ENCODE results near the gene GADD45B. TPM values are rescaled to one million over a fixed set of nuclear protein-coding genes. Genes with fewer than 3 reads are reported as not detected.
"Not testable (repeated sequence)": the region's sequence is repeated elsewhere in the genome, so short reads cannot be mapped to it uniquely, and the experiment has no call there.

GADD45B gene
- total and polyA plus RNA-seq, 3 experiments from 2014 or later = 51.1 to 90.7 (median 53.7) TPM

DNA sequence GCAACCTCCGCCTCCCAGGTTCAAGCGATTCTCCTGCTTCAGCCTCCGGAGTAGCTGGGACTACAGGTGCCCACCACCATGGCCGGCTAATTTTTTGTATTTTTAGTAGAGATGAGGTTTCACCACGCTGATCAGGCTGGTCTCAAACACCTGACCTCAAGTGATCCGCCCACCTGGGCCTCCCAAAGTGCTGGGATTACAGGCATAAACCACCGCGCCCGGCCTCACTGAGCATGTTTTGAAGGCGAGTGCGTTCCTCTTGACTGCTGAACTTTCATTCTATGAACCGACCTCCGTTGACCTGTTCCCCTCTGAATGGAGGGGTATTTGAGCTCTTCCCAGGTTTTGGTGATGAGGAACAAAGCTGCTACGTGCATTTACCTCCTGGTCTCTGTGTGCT, 17.5 kb downstream of the GADD45B start:
- H3K9me3 ChIP-seq (ENCODE audit: low read length); H3K27ac ChIP-seq (ENCODE audit: low read depth, low read length); H3K36me3 ChIP-seq (ENCODE audit: insufficient read depth, low read length); DNase-seq; H3K9me3 Mint-ChIP-seq; H3K4me3 ChIP-seq (ENCODE audit: low read length); H3K36me3 Mint-ChIP-seq: not testable (repeated sequence)
- Histone ChIP-seq H3K4me1 (ENCODE audit: insufficient read depth, low read length) (peaks cover 26% of the 10 kb centered on the region), H3K27me3 (ENCODE audit: insufficient read depth, low read length, poor library complexity, severe bottlenecking) (peaks cover 16% of the 10 kb centered on the region)
- ChIA-PET POLR2A (interaction anchor here (0.8 to 5.2 kb wide), 2 partner anchors 16 to 68 kb away, joined by 4 to 47 read pairs; partner anchors contain the start of gene GADD45B), CTCF (interaction anchor here (1.2 kb wide), 1 partner anchor 10 kb away, joined by 3 read pairs; no protein-coding TSS in a partner anchor)
- H3K27me3 Mint-ChIP-seq = peaks cover 25 to 26% of the 10 kb centered on the region in 2 donors
- H3K4me1 Mint-ChIP-seq = peaks cover 16 to 43% (median 22%) of the 10 kb centered on the region in 3 donors
- peak overlapping the region in 2 of 8 donors; percentile 1 to 33 for H3K27ac Mint-ChIP-seq
- peak overlapping the region in 6 of 7 donors; percentile 58 to 80 (median 78) for H3K4me3 Mint-ChIP-seq

DNA sequence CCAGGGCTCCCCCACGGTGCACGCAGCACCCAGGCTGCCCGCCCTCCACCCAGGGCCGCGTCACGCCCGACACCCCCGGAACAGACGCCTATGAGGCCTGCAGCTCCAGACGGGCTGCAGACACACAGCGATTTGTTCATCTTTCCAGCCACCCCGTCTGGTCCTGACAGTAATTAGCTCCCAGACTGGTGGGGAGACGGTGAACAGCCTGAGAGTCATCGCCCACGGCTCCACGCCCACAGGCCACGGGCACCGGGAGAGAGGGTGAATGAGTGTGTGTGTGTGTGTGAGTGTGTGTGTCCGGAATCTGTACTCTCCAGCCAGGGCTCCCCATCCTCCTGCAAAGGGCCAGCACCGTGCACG, 18.1 kb downstream of the GADD45B start:
- Histone ChIP-seq H3K27ac (ENCODE audit: low read depth, low read length) (no peak overlapping the region), H3K36me3 (ENCODE audit: insufficient read depth, low read length) (no peaks in the 10 kb centered on the region), H3K4me3 (ENCODE audit: low read length) (peak overlapping the region; percentile 77), H3K9me3 (ENCODE audit: low read length) (no peaks in the 10 kb centered on the region), H3K27me3 (ENCODE audit: insufficient read depth, low read length, poor library complexity, severe bottlenecking) (peaks cover 16% of the 10 kb centered on the region), H3K4me1 (ENCODE audit: insufficient read depth, low read length) (peaks cover 26% of the 10 kb centered on the region)
- Mint-ChIP-seq H3K4me1 (peaks cover 16 to 41% (median 18%) of the 10 kb centered on the region in 3 donors), H3K27ac (peak overlapping the region in 3 of 8 donors; percentile 27 to 66 (median 34)), H3K27me3 (peaks cover 25 to 26% of the 10 kb centered on the region in 2 donors), H3K9me3 (no peaks in the 10 kb centered on the region), H3K4me3 (peak overlapping the region; percentile 74 to 84 (median 80)), H3K36me3 (no peaks in the 10 kb centered on the region)
- POLR2A ChIA-PET = interaction anchor here (5.2 kb wide), 1 partner anchor 17 kb away, joined by 47 read pairs; the partner anchor contains the start of gene GADD45B
- DNase-seq = peak in 1 of 5 donors; percentile 12
- CTCF ChIA-PET = no interaction called here

DNA sequence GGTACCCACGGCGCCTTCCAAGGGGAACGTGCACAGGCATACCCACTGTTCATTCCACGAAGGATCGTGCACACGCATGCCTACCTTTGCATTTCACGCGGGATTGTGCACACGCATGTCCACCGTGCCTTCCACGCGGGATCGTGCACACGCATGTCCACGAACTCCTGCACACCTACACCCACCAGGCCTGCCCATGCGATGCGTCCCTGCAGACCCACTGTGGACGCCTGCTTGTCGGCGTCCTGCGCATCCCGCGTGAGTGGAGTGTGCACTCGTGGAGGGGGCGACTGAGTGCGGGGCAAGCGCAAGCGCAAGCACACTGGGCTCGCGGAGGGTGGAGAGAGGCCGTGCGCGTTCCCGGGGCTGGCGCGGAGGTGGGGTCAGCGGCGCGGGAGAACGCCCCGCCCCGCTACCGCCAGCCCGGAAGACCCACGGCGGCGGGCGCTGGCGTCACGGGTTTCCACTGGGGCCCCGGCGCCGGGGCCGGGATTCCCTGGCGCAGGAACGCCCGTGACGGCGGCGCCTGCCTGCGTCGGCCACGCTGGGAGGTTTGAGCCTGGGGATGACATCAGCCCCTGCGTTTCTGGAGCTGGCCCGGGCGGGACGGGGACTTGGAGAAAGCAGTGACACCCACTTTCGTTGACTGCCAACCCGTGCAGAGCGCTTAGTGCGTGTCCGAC, 18.7 kb downstream of the GADD45B start:
- H3K9me3 ChIP-seq (ENCODE audit: low read length) = no peaks in the 10 kb centered on the region
- H3K27me3 Mint-ChIP-seq = peaks cover 23% of the 10 kb centered on the region in 2 donors
- ChIA-PET POLR2A (interaction anchor here (0.7 to 5.2 kb wide), 5 partner anchors 9 to 58 kb away, joined by 3 to 47 read pairs (median 4); partner anchors contain the start of gene GADD45B), CTCF (interaction anchor here (0.8 to 1.8 kb wide), 4 partner anchors 9 to 84 kb away, joined by 3 to 6 read pairs (median 5); partner anchors contain the start of gene GADD45B)
- H3K36me3 Mint-ChIP-seq = no peaks in the 10 kb centered on the region
- H3K9me3 Mint-ChIP-seq = no peaks in the 10 kb centered on the region
- H3K36me3 ChIP-seq (ENCODE audit: insufficient read depth, low read length) = no peaks in the 10 kb centered on the region
- peaks cover 12% of the 10 kb centered on the region for H3K27me3 ChIP-seq (ENCODE audit: insufficient read depth, low read length, poor library complexity, severe bottlenecking)
- peak overlapping the region; percentile 43 for H3K27ac ChIP-seq (ENCODE audit: low read depth, low read length)
- H3K4me1 ChIP-seq (ENCODE audit: insufficient read depth, low read length) = peaks cover 23% of the 10 kb centered on the region
- peak overlapping the region; percentile 77 for H3K4me3 ChIP-seq (ENCODE audit: low read length)
- DNase-seq = peak; percentile 45 to 71 (median 61)
- H3K4me1 Mint-ChIP-seq = peaks cover 14 to 41% (median 15%) of the 10 kb centered on the region in 3 donors
- peak overlapping the region in 6 of 8 donors; percentile 10 to 66 (median 60) for H3K27ac Mint-ChIP-seq
- peak overlapping the region; percentile 74 to 87 (median 80) for H3K4me3 Mint-ChIP-seq

DNA sequence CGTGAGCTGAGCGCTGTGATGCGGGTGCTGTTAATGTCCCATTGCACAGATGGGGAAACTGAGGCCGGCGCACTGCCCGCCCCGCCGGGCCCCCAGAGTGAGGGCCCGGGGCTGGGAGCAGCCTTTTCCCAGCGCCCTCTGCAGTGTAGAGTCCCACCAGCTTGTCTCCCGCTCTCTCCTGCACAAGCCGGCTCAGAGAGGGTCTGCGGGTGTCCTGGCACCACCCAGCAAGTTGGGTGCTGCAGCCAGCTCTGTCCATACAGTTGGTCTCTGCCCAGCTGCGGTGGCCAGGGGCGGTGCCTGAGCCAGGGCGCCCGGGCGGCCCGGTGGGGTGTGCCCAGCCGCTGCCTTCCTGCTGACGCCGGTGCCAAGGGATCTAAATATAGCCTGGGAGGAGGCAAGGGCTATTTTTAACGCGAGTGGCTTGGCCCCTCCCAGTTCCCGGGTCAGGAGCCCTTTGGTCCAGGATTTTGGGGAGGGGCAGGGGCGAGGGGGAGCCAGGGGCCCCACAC, 19.3 kb downstream of the GADD45B start:
- peaks cover 19% of the 10 kb centered on the region for H3K4me1 ChIP-seq (ENCODE audit: insufficient read depth, low read length)
- DNase-seq = peak in 2 of 5 donors; percentile 16 to 27
- no peaks in the 10 kb centered on the region for H3K9me3 ChIP-seq (ENCODE audit: low read length)
- POLR2A ChIA-PET = interaction anchor here (0.7 to 5.2 kb wide), 5 partner anchors 8 to 58 kb away, joined by 3 to 47 read pairs (median 4); partner anchors contain the start of gene GADD45B
- Mint-ChIP-seq H3K27me3 (peaks cover 18 to 20% of the 10 kb centered on the region in 2 donors), H3K4me1 (peaks cover 11 to 37% (median 12%) of the 10 kb centered on the region in 3 donors), H3K4me3 (peak overlapping the region; percentile 56 to 87 (median 73)), H3K9me3 (no peaks in the 10 kb centered on the region), H3K27ac (peak overlapping the region in 3 of 8 donors; percentile 60 to 66 (median 65)), H3K36me3 (no peaks in the 10 kb centered on the region)
- no peaks in the 10 kb centered on the region for H3K36me3 ChIP-seq (ENCODE audit: insufficient read depth, low read length)
- peak overlapping the region; percentile 77 for H3K4me3 ChIP-seq (ENCODE audit: low read length)
- CTCF ChIA-PET = interaction anchor here (0.8 to 1.8 kb wide), 4 partner anchors 8 to 83 kb away, joined by 3 to 6 read pairs (median 5); partner anchors contain the start of gene GADD45B
- peaks cover 9% of the 10 kb centered on the region for H3K27me3 ChIP-seq (ENCODE audit: insufficient read depth, low read length, poor library complexity, severe bottlenecking)
- H3K27ac ChIP-seq (ENCODE audit: low read depth, low read length) = peak overlapping the region; percentile 43

DNA sequence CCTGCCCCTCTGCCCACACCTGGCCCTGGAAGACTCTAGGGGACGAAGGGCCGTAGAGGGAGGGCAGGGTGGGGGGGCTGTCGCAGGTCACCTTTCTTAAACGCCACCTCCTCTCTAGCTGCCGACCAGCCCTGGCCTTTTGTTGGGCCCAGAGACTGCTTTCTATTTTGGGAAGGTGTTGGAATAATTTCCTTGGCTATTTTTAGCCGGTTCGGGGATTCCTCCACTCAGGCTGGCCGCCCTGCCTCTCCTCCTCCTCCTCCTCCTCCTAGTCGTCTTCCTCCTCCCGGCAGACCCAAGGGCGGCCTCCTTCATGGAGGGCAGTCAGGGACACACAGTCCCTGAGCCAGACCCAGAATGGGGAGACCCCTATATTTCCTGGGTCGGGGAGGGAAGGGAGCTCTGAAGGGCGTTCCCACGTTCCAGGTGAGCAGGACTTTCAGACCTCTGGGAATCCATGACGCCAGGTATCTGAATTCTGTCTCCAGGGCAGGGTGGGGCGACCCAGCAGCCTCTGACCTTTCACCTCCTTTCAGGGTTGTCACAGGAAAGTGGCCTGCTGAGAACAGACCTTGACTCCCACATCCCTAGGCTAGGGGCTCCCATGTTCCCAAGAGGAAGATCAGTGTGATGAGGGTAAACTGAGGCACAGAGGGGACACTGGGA, 19.9 kb downstream of the GADD45B start:
- Histone ChIP-seq H3K4me1 (ENCODE audit: insufficient read depth, low read length) (peaks cover 19% of the 10 kb centered on the region), H3K27ac (ENCODE audit: low read depth, low read length) (no peak overlapping the region), H3K27me3 (ENCODE audit: insufficient read depth, low read length, poor library complexity, severe bottlenecking) (peaks cover 7% of the 10 kb centered on the region), H3K9me3 (ENCODE audit: low read length) (no peaks in the 10 kb centered on the region), H3K36me3 (ENCODE audit: insufficient read depth, low read length) (no peaks in the 10 kb centered on the region), H3K4me3 (ENCODE audit: low read length) (no peak overlapping the region)
- CTCF ChIA-PET = interaction anchor here (0.8 to 1.8 kb wide), 4 partner anchors 8 to 83 kb away, joined by 3 to 6 read pairs (median 5); partner anchors contain the start of gene GADD45B
- Mint-ChIP-seq H3K4me3 (peak overlapping the region; percentile 59 to 78 (median 66)), H3K36me3 (no peaks in the 10 kb centered on the region), H3K9me3 (no peaks in the 10 kb centered on the region), H3K27me3 (peaks cover 17 to 18% of the 10 kb centered on the region in 2 donors), H3K4me1 (peaks cover 11 to 37% (median 12%) of the 10 kb centered on the region in 3 donors), H3K27ac (peak overlapping the region in 4 of 8 donors; percentile 35 to 84 (median 64))
- DNase-seq = no peak
- POLR2A ChIA-PET = interaction anchor here (5.2 kb wide), 1 partner anchor 19 kb away, joined by 47 read pairs; the partner anchor contains the start of gene GADD45B

DNA sequence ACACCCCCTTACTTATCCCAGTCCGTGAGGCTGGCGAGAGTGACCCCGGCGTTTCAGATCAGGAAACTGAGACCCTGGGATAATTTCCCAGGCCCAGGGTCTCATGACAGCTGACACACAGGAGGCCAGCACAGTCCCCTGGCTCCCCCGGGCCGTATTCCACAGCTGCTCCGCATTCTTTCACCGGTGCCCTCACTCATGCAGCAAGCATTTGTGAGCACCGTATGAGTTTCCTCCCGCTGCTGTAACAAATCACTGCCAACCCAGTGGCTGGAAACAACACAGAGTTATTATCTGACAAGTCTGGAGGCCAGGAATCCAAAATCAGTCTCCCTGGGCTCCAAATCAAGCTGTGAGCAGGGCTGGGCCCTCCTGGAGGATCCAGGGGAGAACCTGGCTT, 21.3 kb downstream of the GADD45B start:
- Histone ChIP-seq H3K27me3 (ENCODE audit: insufficient read depth, low read length, poor library complexity, severe bottlenecking) (no peaks in the 10 kb centered on the region), H3K27ac (ENCODE audit: low read depth, low read length) (no peak overlapping the region), H3K4me1 (ENCODE audit: insufficient read depth, low read length) (peaks cover 19% of the 10 kb centered on the region), H3K4me3 (ENCODE audit: low read length) (no peak overlapping the region), H3K36me3 (ENCODE audit: insufficient read depth, low read length) (no peaks in the 10 kb centered on the region), H3K9me3 (ENCODE audit: low read length) (no peaks in the 10 kb centered on the region)
- H3K4me3 Mint-ChIP-seq = peak overlapping the region in 2 of 7 donors; percentile 30 to 59
- peaks cover 9 to 12% of the 10 kb centered on the region in 2 donors for H3K27me3 Mint-ChIP-seq
- peaks cover 11 to 31% (median 12%) of the 10 kb centered on the region in 3 donors for H3K4me1 Mint-ChIP-seq
- no peaks in the 10 kb centered on the region for H3K36me3 Mint-ChIP-seq
- DNase-seq = no peak
- POLR2A ChIA-PET = interaction anchor here (5.2 kb wide), 1 partner anchor 20 kb away, joined by 47 read pairs; the partner anchor contains the start of gene GADD45B
- CTCF ChIA-PET = no interaction called here
- H3K27ac Mint-ChIP-seq = peak overlapping the region in 1 of 8 donors; percentile 66
- H3K9me3 Mint-ChIP-seq = no peaks in the 10 kb centered on the region

DNA sequence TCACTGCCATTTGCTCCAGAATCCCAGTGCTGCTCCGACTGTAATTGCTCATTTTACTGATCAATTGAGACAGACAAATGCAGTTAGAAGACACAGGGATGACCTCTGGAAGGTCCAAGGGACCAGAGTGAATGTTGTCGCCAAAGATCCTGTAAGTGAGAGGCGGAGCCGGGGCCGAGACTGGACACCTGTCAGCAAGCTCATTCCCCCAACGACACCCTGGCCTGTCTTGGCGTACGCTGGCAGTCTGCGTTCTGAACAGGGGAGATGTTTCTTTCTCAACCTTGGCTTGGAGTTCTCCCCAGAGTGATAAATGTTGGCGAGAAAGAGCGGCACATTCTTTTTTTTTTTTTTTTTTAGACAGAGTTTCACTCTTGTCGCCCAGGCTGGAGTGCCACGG, 24.2 kb downstream of the GADD45B start:
- no peaks in the 10 kb centered on the region for H3K9me3 Mint-ChIP-seq
- H3K36me3 Mint-ChIP-seq = peaks cover 0 to 2% (median 0%) of the 10 kb centered on the region in 3 donors
- no peaks in the 10 kb centered on the region for H3K27me3 Mint-ChIP-seq
- no peak for DNase-seq
- H3K4me1 Mint-ChIP-seq = peaks cover 20 to 39% (median 22%) of the 10 kb centered on the region in 3 donors
- Histone ChIP-seq H3K4me1 (ENCODE audit: insufficient read depth, low read length) (peaks cover 29% of the 10 kb centered on the region), H3K9me3 (ENCODE audit: low read length) (no peaks in the 10 kb centered on the region), H3K36me3 (ENCODE audit: insufficient read depth, low read length) (no peaks in the 10 kb centered on the region), H3K4me3 (ENCODE audit: low read length) (no peak overlapping the region), H3K27ac (ENCODE audit: low read depth, low read length) (no peak overlapping the region), H3K27me3 (ENCODE audit: insufficient read depth, low read length, poor library complexity, severe bottlenecking) (no peaks in the 10 kb centered on the region)
- no peak overlapping the region for H3K4me3 Mint-ChIP-seq
- H3K27ac Mint-ChIP-seq = peak overlapping the region in 1 of 8 donors; percentile 30
- CTCF ChIA-PET = no interaction called here
- POLR2A ChIA-PET = interaction anchor here (0.6 kb wide), 1 partner anchor 14 kb away, joined by 3 read pairs; no protein-coding TSS in a partner anchor

Data from CD8-positive, alpha-beta memory T cell (primary cell).